ENCODE results near the gene DNAL1.
A peak's percentile ranks its signal among the peaks of the same experiment; 100 is the strongest.
"Not testable (repeated sequence)": the region's sequence is repeated elsewhere in the genome, so short reads cannot be mapped to it uniquely, and the experiment has no call there.

Gene DNAL1

GRCh38 chr14:73644531-73645247 lies at the start of gene DNAL1:
Gene DNAL1 (plus strand): TSS chr14:73644986. CDS start chr14:73645040, 54 bp downstream.
- DNase-seq: peak; percentile 88

- no peak for DNase-seq
Observed at GRCh38 chr14:73599499-73599898, 45.3 kb upstream of the DNAL1 start.

- no peak for DNase-seq
Observed at GRCh38 chr14:73602994-73603393, 41.8 kb upstream of the DNAL1 start.

GRCh38 chr14:73606271-73606670 lies 38.5 kb upstream of the DNAL1 start:
- no peak for DNase-seq

- DNase-seq: no peak
Observed at GRCh38 chr14:73607241-73607640, 37.5 kb upstream of the DNAL1 start.

- no peak for DNase-seq
Observed at GRCh38 chr14:73610687-73611086, 34.1 kb upstream of the DNAL1 start.

- peak; percentile 22 for DNase-seq
Observed at GRCh38 chr14:73612339-73613045, 32.3 kb upstream of the DNAL1 start, which contains the start of gene ACOT6. Gene ACOT6 (plus strand): TSS chr14:73612517. CDS start chr14:73612572, 55 bp downstream.

GRCh38 chr14:73613046-73613383 lies 31.8 kb upstream of the DNAL1 start:
- DNase-seq: no peak

GRCh38 chr14:73613419-73613963 lies 31.3 kb upstream of the DNAL1 start:
- no peak for DNase-seq

GRCh38 chr14:73616831-73617230 lies 28.0 kb upstream of the DNAL1 start:
- peak; percentile 28 for DNase-seq

GRCh38 chr14:73619524-73619923 lies 25.3 kb upstream of the DNAL1 start:
- no peak for DNase-seq

GRCh38 chr14:73620268-73620667 lies 24.5 kb upstream of the DNAL1 start:
- no peak for DNase-seq

- no peak for DNase-seq
Observed at GRCh38 chr14:73623504-73624054, 21.2 kb upstream of the DNAL1 start.

- no peak for DNase-seq
Observed at GRCh38 chr14:73625706-73626105, 19.1 kb upstream of the DNAL1 start.

GRCh38 chr14:73627151-73627558 lies 17.6 kb upstream of the DNAL1 start:
- no peak for DNase-seq

- DNase-seq: no peak
Observed at GRCh38 chr14:73630009-73630780, 14.6 kb upstream of the DNAL1 start.

- peak; percentile 38 for DNase-seq
Observed at GRCh38 chr14:73633116-73634010, 11.4 kb upstream of the DNAL1 start.

- DNase-seq: peak; percentile 84
Observed at GRCh38 chr14:73634011-73634833, 10.6 kb upstream of the DNAL1 start.

- not testable (repeated sequence) for DNase-seq
Observed at GRCh38 chr14:73636355-73636754, 8.4 kb upstream of the DNAL1 start.

- no peak for DNase-seq
Observed at GRCh38 chr14:73637830-73638229, 7.0 kb upstream of the DNAL1 start.

GRCh38 chr14:73640796-73641365 lies 3.9 kb upstream of the DNAL1 start:
- no peak for DNase-seq
